Keratinocyte (primary cell): ENCODE results near the gene ACOT7. TPM values are rescaled to one million over a fixed set of nuclear protein-coding genes. Genes with fewer than 3 reads are reported as not detected.

Source experiments
- DNase-seq: peaks from one replicate; pipeline ENCODE4 v3.0.0-alpha.2; 2011; ENCODE audit warnings: low read depth, missing footprints, low spot score
- FAIRE-seq: peaks from 2 replicates; lab custom pipeline; 2011; peaks lifted over from hg19 to GRCh38; lab: Jason Lieb, UNC
- H2AFZ ChIP-seq: 2 replicates; pipeline ENCODE4 v1.6.0; 2012; ENCODE audit warnings: low read length, control low read depth, inconsistent platforms; ENCODE audit not compliant: control insufficient read depth
- H3K27ac ChIP-seq: 2 replicates; pipeline ENCODE4 v1.5.1; 2011; ENCODE audit warnings: low read length; ENCODE audit not compliant: control insufficient read depth, insufficient read depth
- H3K27me3 ChIP-seq: 3 replicates; pipeline ENCODE4 v1.6.0; 2011; ENCODE audit warnings: low read length; ENCODE audit not compliant: control insufficient read depth, insufficient read depth; ENCODE audit errors: extremely low read depth
- H3K36me3 ChIP-seq, 2 experiments: 2 replicates in 1 of 2; 3 replicates in 1 of 2; pipeline ENCODE4 v1.5.1; 2011; ENCODE audit warnings: low read length in 2 of 2, mild to moderate bottlenecking in 1 of 2; ENCODE audit not compliant: control insufficient read depth in 2 of 2, insufficient read depth in 2 of 2; ENCODE audit errors: extremely low read depth in 1 of 2
- H3K4me1 ChIP-seq: 3 replicates; pipeline ENCODE4 v1.5.1; 2011; ENCODE audit warnings: low read length; ENCODE audit not compliant: control insufficient read depth, insufficient read depth; ENCODE audit errors: extremely low read depth
- H3K4me2 ChIP-seq: 3 replicates; pipeline ENCODE4 v1.6.0; 2011; ENCODE audit warnings: low read depth, low read length; ENCODE audit not compliant: control insufficient read depth, insufficient read depth; ENCODE audit errors: extremely low read depth
- H3K4me3 ChIP-seq, 3 experiments: fragments of 200-600 bp in 1 of 3; sonication (generic) in 1 of 3; 2 replicates in 2 of 3; 3 replicates in 1 of 3; pipeline ENCODE4 v1.5.1; 2011 to 2016; ENCODE audit warnings: low read length in 3 of 3, mild to moderate bottlenecking in 3 of 3, control low read depth in 2 of 3, inconsistent platforms in 1 of 3, low read depth in 1 of 3, mixed read lengths in 1 of 3, mixed run types in 1 of 3, moderate library complexity in 1 of 3; ENCODE audit not compliant: control insufficient read depth in 2 of 3, insufficient read depth in 2 of 3; ENCODE audit errors: extremely low read depth in 1 of 3
- H3K79me2 ChIP-seq: 2 replicates; pipeline ENCODE4 v1.6.0; 2012; ENCODE audit warnings: low read length; ENCODE audit not compliant: control insufficient read depth, insufficient read depth
- H3K9ac ChIP-seq: 3 replicates; pipeline ENCODE4 v1.6.0; 2011; ENCODE audit warnings: low read length; ENCODE audit not compliant: control insufficient read depth, insufficient read depth; ENCODE audit errors: extremely low read depth
- H3K9me1 ChIP-seq: 3 replicates; pipeline ENCODE4 v1.6.0; 2011; ENCODE audit warnings: low read length; ENCODE audit not compliant: control insufficient read depth, insufficient read depth; ENCODE audit errors: extremely low read depth
- H3K9me3 ChIP-seq: 2 replicates; pipeline ENCODE4 v1.5.1; 2012; ENCODE audit warnings: low read depth, low read length; ENCODE audit not compliant: control insufficient read depth
- H4K20me1 ChIP-seq: 3 replicates; pipeline ENCODE4 v1.6.0; 2011; ENCODE audit warnings: low read length; ENCODE audit not compliant: control insufficient read depth, insufficient read depth; ENCODE audit errors: extremely low read depth
- EZH2 ChIP-seq: IDR thresholded peaks from one replicate; pipeline ENCODE4 v1.6.1; 2012; ENCODE audit warnings: inconsistent platforms, mild to moderate bottlenecking, low read length, moderate library complexity
- dilution Hi-C: fragments of 300-500 bp; cut with MboI; formaldehyde crosslinking; loops from one replicate; pipeline ENCODE4 v1.7.0; 2020; ENCODE audit warnings: low sequenced_read_pairs; ENCODE audit not compliant: extremely low pct_ligation_motif_present
- polyA plus RNA-seq, 5 experiments: library from polyadenylated mRNA; depleted of rRNA in 3 of 5; stranded (reverse) in 3 of 5; stranded (forward) in 1 of 5; unstranded in 1 of 5; fragments of >200 nt; gene quantifications; 1 replicate in 1 of 5; 2 replicates in 3 of 5; 3 replicates in 1 of 5; pipeline versions ENCODE4 v1.2.1 to v1.2.3, GENCODE V29; 2011 to 2012; ENCODE audit warnings: missing spikeins in 2 of 5, low read depth in 1 of 5, low replicate concordance in 1 of 5
- TF ChIP-seq, protein P1 (sequence below), 3 experiments: IDR thresholded peaks in 1 of 3; conservative IDR thresholded peaks in 1 of 3; optimal IDR thresholded peaks in 1 of 3; 2 replicates in 2 of 3; 3 replicates in 1 of 3; pipeline versions ENCODE3 to v1.5.1; 2011; ENCODE audit warnings: low read length in 3 of 3, mild to moderate bottlenecking in 3 of 3, moderate library complexity in 2 of 3, control low read depth in 1 of 3, inconsistent platforms in 1 of 3; ENCODE audit not compliant: insufficient read depth in 2 of 3; ENCODE audit errors: extremely low read depth in 1 of 3

Gene ACOT7
- polyA plus RNA-seq, 1 donor (not counting 4 experiments of a cell fraction or from before 2014, with no cell fraction given) = 226 TPM

DNA sequence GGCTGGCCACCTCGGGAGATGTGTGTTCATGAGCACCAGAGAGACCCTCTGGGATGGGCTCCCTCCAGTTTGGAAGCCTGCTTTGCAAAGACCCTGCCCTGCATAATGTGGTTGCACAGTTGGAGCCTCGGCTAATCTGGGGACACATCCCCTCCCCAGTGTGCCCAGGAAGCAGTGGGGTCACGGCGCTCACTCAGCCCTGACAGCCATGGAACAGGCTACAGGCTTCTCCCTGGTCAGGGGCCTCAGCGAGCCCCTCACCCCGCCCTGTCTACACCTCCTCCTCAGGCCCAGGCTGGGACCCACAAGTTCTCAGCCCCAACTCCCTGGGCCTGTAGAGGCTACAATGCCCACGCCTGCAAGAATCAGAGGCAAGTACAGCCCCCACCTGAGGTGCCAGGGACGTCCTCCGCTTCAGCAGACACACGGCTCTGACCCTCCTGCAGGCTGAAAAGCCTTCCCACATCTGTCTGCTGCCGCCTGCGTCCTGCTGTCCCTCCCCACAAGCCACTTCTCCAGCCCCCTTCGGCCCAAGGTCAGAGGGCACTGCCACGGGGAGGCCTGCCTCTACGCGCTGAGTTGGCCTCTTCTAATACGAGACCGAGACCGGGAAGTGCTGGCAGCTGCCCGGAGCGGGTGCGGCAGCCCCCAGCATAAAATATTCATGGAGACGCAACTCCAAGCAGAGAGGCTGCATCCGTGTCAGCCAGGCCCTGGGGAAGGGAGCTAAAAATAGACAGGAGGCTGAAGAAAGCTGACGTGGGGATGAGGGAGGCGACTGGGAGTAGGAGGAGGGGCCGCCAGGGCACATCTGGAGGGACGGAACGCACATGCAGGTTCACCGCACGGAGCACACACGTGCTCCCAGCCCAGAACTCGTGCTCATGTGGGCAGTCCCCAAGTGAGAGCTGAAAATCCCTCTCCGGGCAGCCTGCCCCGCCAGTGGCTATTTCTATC is 117.5 kb downstream of the ACOT7 start:
- Histone ChIP-seq H3K27ac (no peak overlapping the region), H4K20me1 (no peaks in the 10 kb centered on the region), H3K9me1 (no peaks in the 10 kb centered on the region), H3K4me3 (no peak overlapping the region), H3K79me2 (no peaks in the 10 kb centered on the region), H3K27me3 (no peaks in the 10 kb centered on the region), H3K4me1 (peaks cover 14% of the 10 kb centered on the region), H3K4me2 (no peak overlapping the region), H3K9ac (no peak overlapping the region), H3K36me3 (peaks cover 6 to 24% of the 10 kb centered on the region in 2 experiments), H2AFZ (no peak overlapping the region), H3K9me3 (no peaks in the 10 kb centered on the region)
- DNase-seq (no peak), FAIRE-seq (no peak)
- no peak for TF ChIP-seq EZH2
- TF ChIP-seq, protein P1, sequence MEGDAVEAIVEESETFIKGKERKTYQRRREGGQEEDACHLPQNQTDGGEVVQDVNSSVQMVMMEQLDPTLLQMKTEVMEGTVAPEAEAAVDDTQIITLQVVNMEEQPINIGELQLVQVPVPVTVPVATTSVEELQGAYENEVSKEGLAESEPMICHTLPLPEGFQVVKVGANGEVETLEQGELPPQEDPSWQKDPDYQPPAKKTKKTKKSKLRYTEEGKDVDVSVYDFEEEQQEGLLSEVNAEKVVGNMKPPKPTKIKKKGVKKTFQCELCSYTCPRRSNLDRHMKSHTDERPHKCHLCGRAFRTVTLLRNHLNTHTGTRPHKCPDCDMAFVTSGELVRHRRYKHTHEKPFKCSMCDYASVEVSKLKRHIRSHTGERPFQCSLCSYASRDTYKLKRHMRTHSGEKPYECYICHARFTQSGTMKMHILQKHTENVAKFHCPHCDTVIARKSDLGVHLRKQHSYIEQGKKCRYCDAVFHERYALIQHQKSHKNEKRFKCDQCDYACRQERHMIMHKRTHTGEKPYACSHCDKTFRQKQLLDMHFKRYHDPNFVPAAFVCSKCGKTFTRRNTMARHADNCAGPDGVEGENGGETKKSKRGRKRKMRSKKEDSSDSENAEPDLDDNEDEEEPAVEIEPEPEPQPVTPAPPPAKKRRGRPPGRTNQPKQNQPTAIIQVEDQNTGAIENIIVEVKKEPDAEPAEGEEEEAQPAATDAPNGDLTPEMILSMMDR (optimal IDR thresholded peaks at IDR 0.05 in 1 of 3, IDR thresholded peaks at IDR 0.05 in 1 of 3, conservative IDR thresholded peaks at IDR 0.05 in 1 of 3; ENCODE audit: extremely low read depth in 1 of 3, insufficient read depth in 2 of 3, low read length in 3 of 3) = no peak
- dilution Hi-C loops = no loop called here

DNA sequence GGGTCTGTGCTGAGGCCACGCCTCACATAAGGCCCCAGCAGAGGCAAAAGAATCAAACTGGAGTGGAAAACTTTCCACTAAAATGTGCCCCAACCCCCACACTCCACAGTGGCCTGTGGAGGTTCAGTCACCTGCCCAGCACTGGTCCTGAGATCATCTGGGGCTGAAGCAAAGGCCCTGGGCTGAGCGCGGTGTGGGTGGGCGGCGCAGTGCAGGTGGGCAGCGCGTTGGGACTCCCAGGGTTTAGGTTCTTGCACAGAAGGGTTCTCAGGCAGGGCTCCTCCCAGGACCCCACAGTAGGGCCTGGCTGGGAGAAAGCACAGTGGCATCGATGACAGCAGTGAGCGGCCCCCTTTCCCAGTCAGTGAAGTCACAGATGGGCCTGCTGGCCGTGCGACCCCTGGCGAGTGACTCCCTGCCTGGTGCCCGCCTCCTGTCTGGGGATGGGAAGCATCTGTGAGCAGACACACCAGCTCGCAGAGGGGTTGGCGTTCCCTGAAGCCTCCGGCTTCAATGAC is 118.9 kb downstream of the ACOT7 start:
- TF ChIP-seq, protein P1 (optimal IDR thresholded peaks at IDR 0.05 in 1 of 3, IDR thresholded peaks at IDR 0.05 in 1 of 3, conservative IDR thresholded peaks at IDR 0.05 in 1 of 3; ENCODE audit: extremely low read depth in 1 of 3, insufficient read depth in 2 of 3, low read length in 3 of 3) = no peak
- no peak for TF ChIP-seq EZH2
- Histone ChIP-seq H4K20me1 (no peaks in the 10 kb centered on the region), H3K9me1 (no peaks in the 10 kb centered on the region), H2AFZ (no peak overlapping the region), H3K4me3 (no peak overlapping the region), H3K9ac (no peak overlapping the region), H3K27ac (no peak overlapping the region), H3K27me3 (no peaks in the 10 kb centered on the region), H3K79me2 (no peaks in the 10 kb centered on the region), H3K36me3 (peaks cover 5 to 31% of the 10 kb centered on the region in 2 experiments), H3K4me1 (peaks cover 14% of the 10 kb centered on the region), H3K4me2 (no peak overlapping the region), H3K9me3 (no peaks in the 10 kb centered on the region)
- dilution Hi-C loops = no loop called here
- DNase-seq (no peak), FAIRE-seq (no peak)
